Vagina (tissue), 2 donors: Measurements from ENCODE around the gene CEBPZOS. TPM values are rescaled to one million over a fixed set of nuclear protein-coding genes. Genes with fewer than 3 reads are reported as not detected.

Source experiments
- DNase-seq, 2 donors: peaks; one replicate each; pipeline ENCODE4 v3.0.0-alpha.2; 2017; ENCODE audit errors: extremely low spot score in 2 of 2
- H3K27ac ChIP-seq: fragments of 200-600 bp; sonication (generic); one replicate; pipeline ENCODE4 v1.5.1; 2019
- H3K27me3 ChIP-seq: fragments of 200-600 bp; sonication (generic); one replicate; pipeline ENCODE4 v1.5.1; 2019
- H3K36me3 ChIP-seq, 2 donors: fragments of 200-600 bp; sonication (generic); one replicate each; pipeline ENCODE4 v1.5.1; 2017 to 2019
- H3K4me1 ChIP-seq: fragments of 200-600 bp; sonication (generic); one replicate; pipeline ENCODE4 v1.5.1; 2019
- H3K4me3 ChIP-seq, 2 donors: fragments of 200-600 bp; sonication (generic); 1 replicate in 1 of 2; 2 replicates in 1 of 2; pipeline ENCODE4 v1.5.1; 2016 to 2019
- H3K9me3 ChIP-seq: fragments of 200-600 bp; sonication (generic); one replicate; pipeline ENCODE4 v1.5.1; 2019
- CTCF ChIP-seq, 3 experiments: fragments of 450-650 bp in 2 of 3; fragments of 200-600 bp in 1 of 3; sonication (generic) in 1 of 3; IDR thresholded peaks; one replicate each; pipeline ENCODE4 v1.5.1; 2017 to 2019; ENCODE audit warnings: antibody characterized with exemption in 3 of 3, mild to moderate bottlenecking in 2 of 3, moderate library complexity in 2 of 3
- POLR2A ChIP-seq, 2 donors: fragments of 450-650 bp; IDR thresholded peaks; one replicate each; pipeline ENCODE4 v1.6.1; 2017; ENCODE audit warnings: antibody characterized with exemption in 2 of 2, mild to moderate bottlenecking in 2 of 2, moderate library complexity in 2 of 2
- POLR2AphosphoS5 ChIP-seq, 2 donors: sonication (generic); formaldehyde crosslinking; IDR thresholded peaks; one replicate each; pipeline ENCODE4 v1.9.0; 2017; ENCODE audit warnings: antibody characterized with exemption in 2 of 2, mild to moderate bottlenecking in 2 of 2, low read depth in 1 of 2; ENCODE audit not compliant: insufficient read depth in 1 of 2
- intact Hi-C: fragments of 100-400 bp; cut with DNase I; formaldehyde crosslinking; loops from one replicate; pipeline ENCODE4 v1.15.1; 2023
- total RNA-seq: library from RNA; depleted of rRNA; stranded (reverse); fragments of >200 nt; gene quantifications from one replicate; pipeline ENCODE4 v1.2.3, GENCODE V29; 2016

Gene CEBPZOS
- total RNA-seq, 1 donor from 2014 or later: 23.6 TPM

GRCh38 chr2:37181726-37182684 is 14.3 kb upstream of the CEBPZOS start:
- intact Hi-C loops: no loop called here
- Histone ChIP-seq H3K36me3 (no peaks in the 10 kb centered on the region), H3K27ac (no peak overlapping the region), H3K4me3 (no peak overlapping the region), H3K4me1 (peaks cover 6% of the 10 kb centered on the region), H3K9me3 (no peaks in the 10 kb centered on the region), H3K27me3 (no peaks in the 10 kb centered on the region)
- no peak for DNase-seq
- TF ChIP-seq POLR2A (IDR thresholded peaks at IDR 0.05) (no peak), POLR2AphosphoS5 (IDR thresholded peaks at IDR 0.05; ENCODE audit: insufficient read depth in 1 of 2, low read depth in 1 of 2) (no peak), CTCF (IDR thresholded peaks at IDR 0.05) (no peak)

- Histone ChIP-seq H3K9me3 (no peaks in the 10 kb centered on the region), H3K36me3 (no peaks in the 10 kb centered on the region), H3K4me3 (no peak within 1 kb of the TSS), H3K4me1 (no peaks in the 10 kb centered on the region), H3K27ac (no peak within 1 kb of the TSS), H3K27me3 (no peaks in the 10 kb centered on the region)
- intact Hi-C loops: no loop called here
- DNase-seq: no peak
- TF ChIP-seq POLR2A (IDR thresholded peaks at IDR 0.05) (no peak), POLR2AphosphoS5 (IDR thresholded peaks at IDR 0.05; ENCODE audit: insufficient read depth in 1 of 2, low read depth in 1 of 2) (no peak), CTCF (IDR thresholded peaks at IDR 0.05) (no peak)
Measured at GRCh38 chr2:37188570-37188969, 7.7 kb upstream of the CEBPZOS start, which contains the start of gene SULT6B1. Gene SULT6B1, minus strand, starts transcription at chr2:37188670. Its CDS starts 30 bp downstream, at chr2:37188640.

GRCh38 chr2:37189452-37190153 is 6.7 kb upstream of the CEBPZOS start:
- no peaks in the 10 kb centered on the region for H3K4me1 ChIP-seq
- no peak for TF ChIP-seq POLR2A (IDR thresholded peaks at IDR 0.05)
- no peak for TF ChIP-seq CTCF (IDR thresholded peaks at IDR 0.05)
- intact Hi-C loops: no loop called here
- H3K9me3 ChIP-seq: no peaks in the 10 kb centered on the region
- no peaks in the 10 kb centered on the region for H3K27me3 ChIP-seq
- no peak overlapping the region for H3K4me3 ChIP-seq
- no peaks in the 10 kb centered on the region for H3K36me3 ChIP-seq
- DNase-seq: no peak
- H3K27ac ChIP-seq: no peak overlapping the region

GRCh38 chr2:37190290-37190689 is 6.0 kb upstream of the CEBPZOS start:
- Histone ChIP-seq H3K36me3 (no peaks in the 10 kb centered on the region), H3K9me3 (no peaks in the 10 kb centered on the region), H3K4me1 (no peaks in the 10 kb centered on the region), H3K27me3 (no peaks in the 10 kb centered on the region), H3K27ac (no peak overlapping the region), H3K4me3 (no peak overlapping the region)
- TF ChIP-seq POLR2A (IDR thresholded peaks at IDR 0.05) (no peak), POLR2AphosphoS5 (IDR thresholded peaks at IDR 0.05; ENCODE audit: insufficient read depth in 1 of 2, low read depth in 1 of 2) (no peak), CTCF (IDR thresholded peaks at IDR 0.05) (no peak)
- intact Hi-C loops: no loop called here
- no peak for DNase-seq
